Neural cell (in vitro differentiated cells): ENCODE measurements around the gene ZC3H4. TPM values are rescaled to one million over a fixed set of nuclear protein-coding genes. Genes with fewer than 3 reads are reported as not detected.

Experiments
- H2AFZ ChIP-seq: fragments of 200-600, 300-800 bp; sonication (generic), shearing (Covaris generic); 2 replicates; pipeline ENCODE4 v1.6.0; 2014; ENCODE audit warnings: low read depth, mild to moderate bottlenecking, antibody characterized with exemption, low read length, moderate library complexity
- H3F3A ChIP-seq: fragments of 200-600 bp; shearing (Covaris generic); 2 replicates; pipeline ENCODE4 v1.6.1; 2016; ENCODE audit warnings: mild to moderate bottlenecking, moderate library complexity, mixed read lengths, antibody characterized with exemption, low read length; ENCODE audit not compliant: insufficient read depth, poor library complexity, severe bottlenecking
- H3K27ac ChIP-seq: fragments of 200-600, 300-800 bp; sonication (generic), shearing (Covaris generic); 2 replicates; pipeline ENCODE4 v1.5.1; 2014; ENCODE audit warnings: mild to moderate bottlenecking, low read length, moderate library complexity
- H3K27me3 ChIP-seq: fragments of 300-800, 200-600 bp; sonication (generic), shearing (Covaris generic); 2 replicates; pipeline ENCODE4 v1.6.0; 2014; ENCODE audit warnings: mild to moderate bottlenecking, low read depth, low read length, moderate library complexity; ENCODE audit not compliant: insufficient read depth
- H3K36me3 ChIP-seq: fragments of 300-800, 200-600 bp; sonication (generic), shearing (Covaris generic); 2 replicates; pipeline ENCODE4 v1.5.1; 2014; ENCODE audit warnings: mild to moderate bottlenecking, antibody characterized with exemption, low read length, moderate library complexity; ENCODE audit not compliant: insufficient read depth
- H3K4me2 ChIP-seq: fragments of 300-800, 200-600 bp; sonication (generic), shearing (Covaris generic); 2 replicates; pipeline ENCODE4 v1.6.0; 2014; ENCODE audit warnings: mild to moderate bottlenecking, low read length
- H3K4me3 ChIP-seq: fragments of 300-800, 200-600 bp; sonication (generic), shearing (Covaris generic); 2 replicates; pipeline ENCODE4 v1.5.1; 2014; ENCODE audit warnings: mild to moderate bottlenecking, low read length, moderate library complexity
- H3K79me2 ChIP-seq: fragments of 200-600 bp; shearing (Covaris generic); replicated peaks from 2 replicates; pipeline ENCODE4 v1.6.0; 2014; ENCODE audit warnings: mild to moderate bottlenecking, low read length, moderate library complexity; ENCODE audit not compliant: insufficient read depth
- H3K9ac ChIP-seq: fragments of 300-800, 200-600 bp; sonication (generic), shearing (Covaris generic); 2 replicates; pipeline ENCODE4 v1.6.1; 2016; ENCODE audit warnings: mild to moderate bottlenecking, low read length, mixed read lengths
- H3K9me2 ChIP-seq: fragments of 200-600 bp; shearing (Covaris generic); 2 replicates; pipeline ENCODE4 v1.6.1; 2016; ENCODE audit warnings: mild to moderate bottlenecking, low read length, mixed read lengths; ENCODE audit not compliant: insufficient read depth
- H3K9me3 ChIP-seq: fragments of 200-600, 300-800 bp; sonication (generic), shearing (Covaris generic); 2 replicates; pipeline ENCODE4 v1.6.1; 2016; ENCODE audit warnings: mild to moderate bottlenecking, mixed run types, low read length, moderate library complexity, mixed read lengths
- H4K20me1 ChIP-seq: fragments of 200-600 bp; shearing (Covaris generic); 2 replicates; pipeline ENCODE4 v1.6.1; 2016; ENCODE audit warnings: mild to moderate bottlenecking, mixed run types; ENCODE audit not compliant: insufficient read depth
- EP300 ChIP-seq: fragments of 450-650 bp; conservative IDR thresholded peaks from 2 replicates; pipeline ENCODE4 v1.6.1; 2014; ENCODE audit warnings: antibody characterized with exemption, mild to moderate bottlenecking, moderate library complexity; ENCODE audit not compliant: poor library complexity, severe bottlenecking
- EZH2 ChIP-seq: fragments of 200-600, 300-800 bp; shearing (Covaris generic), sonication (generic); IDR thresholded peaks from 2 replicates; pipeline ENCODE4 v1.6.1; 2014; ENCODE audit warnings: antibody characterized with exemption, low read length, borderline replicate concordance, mild to moderate bottlenecking; ENCODE audit not compliant: insufficient read depth, poor library complexity, severe bottlenecking
- MXI1 ChIP-seq: fragments of 450-650 bp; conservative IDR thresholded peaks from 2 replicates; pipeline ENCODE4 v1.6.1; 2014; ENCODE audit warnings: antibody characterized with exemption, mild to moderate bottlenecking; ENCODE audit not compliant: poor library complexity, severe bottlenecking
- POLR2AphosphoS5 ChIP-seq: IDR thresholded peaks from 2 replicates; pipeline ENCODE4 v1.6.1; 2012
- RAD21 ChIP-seq: fragments of 450-650 bp; conservative IDR thresholded peaks from 2 replicates; pipeline ENCODE4 v1.6.1; 2014; ENCODE audit warnings: antibody characterized with exemption, mild to moderate bottlenecking, moderate library complexity
- SMC3 ChIP-seq: fragments of 450-650 bp; conservative IDR thresholded peaks from 2 replicates; pipeline ENCODE4 v1.6.1; 2014; ENCODE audit warnings: antibody characterized with exemption, mild to moderate bottlenecking, moderate library complexity; ENCODE audit not compliant: poor library complexity
- TAF1 ChIP-seq: IDR thresholded peaks from 2 replicates; pipeline ENCODE4 v1.6.1; 2012; ENCODE audit warnings: low read depth
- polyA plus RNA-seq: library from polyadenylated mRNA; depleted of rRNA; stranded (reverse); fragments of >200 nt; gene quantifications from 2 replicates; pipeline ENCODE4 v1.2.3, GENCODE V29; 2014
- TF ChIP-seq, protein P1 (sequence below): IDR thresholded peaks from 2 replicates; pipeline ENCODE4 v1.6.1; 2012; ENCODE audit warnings: borderline replicate concordance
- TF ChIP-seq, protein P2 (sequence below): fragments of 450-650 bp; IDR thresholded peaks from 2 replicates; pipeline ENCODE4 v1.5.1; 2014; ENCODE audit warnings: antibody characterized with exemption, mild to moderate bottlenecking, moderate library complexity; ENCODE audit not compliant: poor library complexity, severe bottlenecking

ZC3H4 gene
- polyA plus RNA-seq, 1 donor from 2014 or later = 5.1 TPM

DNA sequence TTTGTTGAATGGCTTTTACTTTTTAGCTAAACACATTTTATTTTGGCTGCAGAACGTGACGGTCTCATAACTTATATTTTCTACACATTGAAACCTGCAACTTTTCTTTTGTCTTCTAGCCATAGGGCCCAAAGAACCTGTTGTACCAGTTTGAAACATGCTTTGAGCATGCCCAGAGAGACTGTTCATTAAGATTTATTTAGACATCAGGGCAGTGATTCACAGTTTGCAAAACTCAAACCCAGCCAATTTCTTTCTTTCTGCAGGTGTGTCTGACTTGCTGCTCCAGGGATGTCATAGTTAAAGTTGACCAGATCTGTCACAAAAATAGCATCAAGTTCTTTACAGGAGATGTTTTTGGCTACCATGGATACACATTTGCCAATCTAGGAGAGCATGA, 39.1 kb upstream of the ZC3H4 start:
- Histone ChIP-seq H3K9ac (no peak overlapping the region), H3K27ac (no peak overlapping the region), H4K20me1 (no peaks in the 10 kb centered on the region), H3K36me3 (peaks cover 5% of the 10 kb centered on the region), H3K9me2 (no peaks in the 10 kb centered on the region), H3K4me3 (no peak overlapping the region), H3K79me2 (no peaks in the 10 kb centered on the region), H3K27me3 (no peaks in the 10 kb centered on the region), H3K9me3 (no peaks in the 10 kb centered on the region), H3F3A (no peaks in the 10 kb centered on the region), H2AFZ (no peak overlapping the region), H3K4me2 (no peak overlapping the region)
- TF ChIP-seq, protein P1, sequence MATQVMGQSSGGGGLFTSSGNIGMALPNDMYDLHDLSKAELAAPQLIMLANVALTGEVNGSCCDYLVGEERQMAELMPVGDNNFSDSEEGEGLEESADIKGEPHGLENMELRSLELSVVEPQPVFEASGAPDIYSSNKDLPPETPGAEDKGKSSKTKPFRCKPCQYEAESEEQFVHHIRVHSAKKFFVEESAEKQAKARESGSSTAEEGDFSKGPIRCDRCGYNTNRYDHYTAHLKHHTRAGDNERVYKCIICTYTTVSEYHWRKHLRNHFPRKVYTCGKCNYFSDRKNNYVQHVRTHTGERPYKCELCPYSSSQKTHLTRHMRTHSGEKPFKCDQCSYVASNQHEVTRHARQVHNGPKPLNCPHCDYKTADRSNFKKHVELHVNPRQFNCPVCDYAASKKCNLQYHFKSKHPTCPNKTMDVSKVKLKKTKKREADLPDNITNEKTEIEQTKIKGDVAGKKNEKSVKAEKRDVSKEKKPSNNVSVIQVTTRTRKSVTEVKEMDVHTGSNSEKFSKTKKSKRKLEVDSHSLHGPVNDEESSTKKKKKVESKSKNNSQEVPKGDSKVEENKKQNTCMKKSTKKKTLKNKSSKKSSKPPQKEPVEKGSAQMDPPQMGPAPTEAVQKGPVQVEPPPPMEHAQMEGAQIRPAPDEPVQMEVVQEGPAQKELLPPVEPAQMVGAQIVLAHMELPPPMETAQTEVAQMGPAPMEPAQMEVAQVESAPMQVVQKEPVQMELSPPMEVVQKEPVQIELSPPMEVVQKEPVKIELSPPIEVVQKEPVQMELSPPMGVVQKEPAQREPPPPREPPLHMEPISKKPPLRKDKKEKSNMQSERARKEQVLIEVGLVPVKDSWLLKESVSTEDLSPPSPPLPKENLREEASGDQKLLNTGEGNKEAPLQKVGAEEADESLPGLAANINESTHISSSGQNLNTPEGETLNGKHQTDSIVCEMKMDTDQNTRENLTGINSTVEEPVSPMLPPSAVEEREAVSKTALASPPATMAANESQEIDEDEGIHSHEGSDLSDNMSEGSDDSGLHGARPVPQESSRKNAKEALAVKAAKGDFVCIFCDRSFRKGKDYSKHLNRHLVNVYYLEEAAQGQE = no peak
- TF ChIP-seq EP300 (no peak), SMC3 (no peak), TAF1 (no peak), POLR2AphosphoS5 (no peak), RAD21 (no peak), MXI1 (no peak), EZH2 (no peak)
- TF ChIP-seq, protein P2, sequence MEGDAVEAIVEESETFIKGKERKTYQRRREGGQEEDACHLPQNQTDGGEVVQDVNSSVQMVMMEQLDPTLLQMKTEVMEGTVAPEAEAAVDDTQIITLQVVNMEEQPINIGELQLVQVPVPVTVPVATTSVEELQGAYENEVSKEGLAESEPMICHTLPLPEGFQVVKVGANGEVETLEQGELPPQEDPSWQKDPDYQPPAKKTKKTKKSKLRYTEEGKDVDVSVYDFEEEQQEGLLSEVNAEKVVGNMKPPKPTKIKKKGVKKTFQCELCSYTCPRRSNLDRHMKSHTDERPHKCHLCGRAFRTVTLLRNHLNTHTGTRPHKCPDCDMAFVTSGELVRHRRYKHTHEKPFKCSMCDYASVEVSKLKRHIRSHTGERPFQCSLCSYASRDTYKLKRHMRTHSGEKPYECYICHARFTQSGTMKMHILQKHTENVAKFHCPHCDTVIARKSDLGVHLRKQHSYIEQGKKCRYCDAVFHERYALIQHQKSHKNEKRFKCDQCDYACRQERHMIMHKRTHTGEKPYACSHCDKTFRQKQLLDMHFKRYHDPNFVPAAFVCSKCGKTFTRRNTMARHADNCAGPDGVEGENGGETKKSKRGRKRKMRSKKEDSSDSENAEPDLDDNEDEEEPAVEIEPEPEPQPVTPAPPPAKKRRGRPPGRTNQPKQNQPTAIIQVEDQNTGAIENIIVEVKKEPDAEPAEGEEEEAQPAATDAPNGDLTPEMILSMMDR = no peak

DNA sequence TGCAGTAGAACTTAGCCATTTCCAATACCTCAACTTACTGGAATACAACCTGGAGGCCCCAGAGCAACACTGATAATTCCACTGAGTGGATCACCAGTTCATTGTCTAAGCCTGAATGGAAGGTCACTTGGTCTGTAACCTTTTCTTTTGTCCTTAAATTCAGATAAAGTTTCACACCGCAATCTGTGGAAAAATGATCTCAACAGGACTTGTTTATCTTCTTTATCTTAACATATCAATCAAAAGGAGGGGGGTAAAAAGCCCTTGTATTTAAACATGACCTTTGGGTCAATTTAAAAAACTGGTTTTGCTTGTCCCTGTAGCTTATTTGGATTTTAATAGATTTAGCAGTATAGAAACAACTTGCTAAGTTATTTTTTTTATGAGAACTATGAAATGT, 38.6 kb upstream of the ZC3H4 start:
- Histone ChIP-seq H3K79me2 (no peaks in the 10 kb centered on the region), H3K4me2 (no peak overlapping the region), H3K4me3 (no peak overlapping the region), H3F3A (no peaks in the 10 kb centered on the region), H3K27ac (no peak overlapping the region), H4K20me1 (no peaks in the 10 kb centered on the region), H2AFZ (no peak overlapping the region), H3K9ac (no peak overlapping the region), H3K27me3 (no peaks in the 10 kb centered on the region), H3K36me3 (peaks cover 5% of the 10 kb centered on the region), H3K9me3 (no peaks in the 10 kb centered on the region), H3K9me2 (no peaks in the 10 kb centered on the region)
- TF ChIP-seq, protein P1 = no peak
- TF ChIP-seq SMC3 = no peak
- TF ChIP-seq MXI1 = no peak
- TF ChIP-seq EP300 = no peak
- TF ChIP-seq POLR2AphosphoS5 = no peak
- TF ChIP-seq RAD21 = no peak
- no peak for TF ChIP-seq TAF1
